HCT116 (cell line): ENCODE data around the gene CD3D. TPM values are rescaled to one million over a fixed set of nuclear protein-coding genes. Genes with fewer than 3 reads are reported as not detected.

Source experiments
- ATAC-seq: fragments of 200-7000 bp; cut with Tn5 transposase; 2 replicates; pipeline ENCODE4 v1.9.1; 2020; ENCODE audit warnings: mild to moderate bottlenecking, moderate library complexity
- BruUV-seq: library from RNA; stranded (reverse); fragments of 400-500 nt; replicated peaks from 2 replicates; lab custom pipeline; 2021; lab: Mats Ljungman, UMichigan
- CTCF ChIA-PET: fragments of 300-600 bp; sonication (Branson Sonifier 250); formaldehyde crosslinking; loops from one replicate; lab custom pipeline; 2021; ENCODE audit warnings: antibody characterized with exemption; lab: Charles Lee
- POLR2A ChIA-PET: fragments of 300-600, 350-600 bp; sonication (Branson Sonifier 250); formaldehyde crosslinking; loops from one replicate; lab custom pipeline; 2021; ENCODE audit warnings: antibody characterized with exemption; lab: Charles Lee
- RAD21 ChIA-PET, 2 experiments: fragments of 300-600 bp; sonication (Branson Sonifier 250); formaldehyde crosslinking; loops; one replicate each; lab custom pipeline; 2023; ENCODE audit warnings: low total read pairs in 2 of 2; ENCODE audit not compliant: uncharacterized antibody in 2 of 2, unreplicated experiment in 2 of 2, low non-redundant PET in 1 of 2; lab: Charles Lee
- DNase-seq: peaks from one replicate; pipeline ENCODE4 v3.0.0-alpha.2; 2010; ENCODE audit warnings: low read depth, low spot score
- H2AFZ ChIP-seq: fragments of 200-600 bp; shearing (Covaris generic), sonication (generic); 2 replicates; pipeline ENCODE4 v1.6.1; 2017; ENCODE audit warnings: low read depth, mixed run types, mixed read lengths, antibody characterized with exemption, low read length; ENCODE audit not compliant: poor library complexity, severe bottlenecking
- H3K27ac ChIP-seq: 2 replicates; pipeline ENCODE4 v1.5.1; 2012; ENCODE audit warnings: low read depth, low read length
- H3K27me3 ChIP-seq: fragments of 200-600 bp; sonication (generic); 2 replicates; pipeline ENCODE4 v1.6.1; 2016; ENCODE audit warnings: mixed run types, low read length, mixed read lengths; ENCODE audit not compliant: insufficient read depth
- H3K36me3 ChIP-seq, 2 experiments: fragments of 200-500 bp in 1 of 2; fragments of 200-600 bp in 1 of 2; sonication (Bioruptor generic) in 1 of 2; sonication (generic) in 1 of 2; 2 replicates each; pipeline versions ENCODE4 v1.5.1 to v1.6.1; 2014 to 2016; ENCODE audit warnings: low read length in 2 of 2, inconsistent platforms in 1 of 2, mixed read lengths in 1 of 2, mixed run types in 1 of 2; ENCODE audit not compliant: insufficient read depth in 2 of 2, control insufficient read depth in 1 of 2
- H3K4me1 ChIP-seq, 2 experiments: fragments of 200-600 bp in 1 of 2; sonication (generic) in 1 of 2; 2 replicates each; pipeline versions ENCODE4 v1.5.1 to v1.6.1; 2012 to 2017; ENCODE audit warnings: low read length in 2 of 2, inconsistent platforms in 1 of 2, mild to moderate bottlenecking in 1 of 2, mixed read lengths in 1 of 2, mixed run types in 1 of 2, moderate library complexity in 1 of 2; ENCODE audit not compliant: insufficient read depth in 2 of 2, control insufficient read depth in 1 of 2
- H3K4me2 ChIP-seq: fragments of 200-600 bp; sonication (generic); 2 replicates; pipeline ENCODE4 v1.6.1; 2017; ENCODE audit warnings: mixed run types, low read length, mixed read lengths
- H3K4me3 ChIP-seq, 2 experiments: fragments of 200-600 bp in 1 of 2; sonication (generic) in 1 of 2; replicated peaks in 1 of 2; 2 replicates each; pipeline ENCODE4 v1.5.1; 2011 to 2016; ENCODE audit warnings: low read length in 2 of 2, control low read depth in 1 of 2, low read depth in 1 of 2, mild to moderate bottlenecking in 1 of 2, mixed read lengths in 1 of 2, mixed run types in 1 of 2
- H3K79me2 ChIP-seq: fragments of 200-600 bp; sonication (generic); 2 replicates; pipeline ENCODE4 v1.6.1; 2017; ENCODE audit warnings: mild to moderate bottlenecking, mixed run types, low read length, moderate library complexity, mixed read lengths; ENCODE audit not compliant: insufficient read depth
- H3K9ac ChIP-seq: fragments of 200-600 bp; sonication (generic); 2 replicates; pipeline ENCODE4 v1.6.1; 2016; ENCODE audit warnings: low read length, mixed read lengths
- H3K9me2 ChIP-seq: fragments of 200-600 bp; sonication (generic), shearing (Covaris generic); 2 replicates; pipeline ENCODE4 v1.6.1; 2017; ENCODE audit warnings: mixed run types, mild to moderate bottlenecking, moderate library complexity; ENCODE audit not compliant: insufficient read depth
- H3K9me3 ChIP-seq, 2 experiments: fragments of 200-500 bp in 1 of 2; fragments of 200-600 bp in 1 of 2; sonication (Bioruptor generic) in 1 of 2; sonication (generic) in 1 of 2; 2 replicates each; pipeline ENCODE4 v1.6.1; 2014 to 2017; ENCODE audit warnings: low read length in 2 of 2, mixed read lengths in 2 of 2, inconsistent platforms in 1 of 2, low read depth in 1 of 2, mild to moderate bottlenecking in 1 of 2, mixed run types in 1 of 2, moderate library complexity in 1 of 2; ENCODE audit not compliant: control insufficient read depth in 1 of 2, insufficient read depth in 1 of 2
- H4K20me1 ChIP-seq: fragments of 200-600 bp; sonication (generic), shearing (Covaris generic); 2 replicates; pipeline ENCODE4 v1.6.1; 2017; ENCODE audit warnings: mixed run types, mild to moderate bottlenecking, moderate library complexity; ENCODE audit not compliant: insufficient read depth
- CEBPB ChIP-seq: IDR thresholded peaks from 2 replicates; pipeline ENCODE4 v1.6.1; 2012; ENCODE audit warnings: low read depth
- CTCF ChIP-seq, 3 experiments: fragments of 200-600 bp in 1 of 3; sonication (generic) in 1 of 3; IDR thresholded peaks in 2 of 3; conservative IDR thresholded peaks in 1 of 3; 2 replicates each; pipeline ENCODE4 v1.5.1; 2012 to 2017; ENCODE audit warnings: low read depth in 2 of 3, low read length in 2 of 3, antibody characterized with exemption in 1 of 3, borderline replicate concordance in 1 of 3, control low read depth in 1 of 3, mild to moderate bottlenecking in 1 of 3, mixed read lengths in 1 of 3, mixed run types in 1 of 3, moderate library complexity in 1 of 3; ENCODE audit not compliant: insufficient read depth in 1 of 3
- EGR1 ChIP-seq: IDR thresholded peaks from 2 replicates; pipeline ENCODE4 v1.6.1; 2012; ENCODE audit warnings: low read depth
- ELF1 ChIP-seq: IDR thresholded peaks from 2 replicates; pipeline ENCODE4 v1.6.1; 2012; ENCODE audit warnings: low read depth, borderline replicate concordance
- EZH2 ChIP-seq: fragments of 200-600 bp; sonication (generic); IDR thresholded peaks from 2 replicates; pipeline ENCODE4 v1.6.1; 2017; ENCODE audit warnings: antibody characterized with exemption, mixed run types
- EZH2phosphoT487 ChIP-seq: fragments of 200-600 bp; IDR thresholded peaks from 2 replicates; pipeline ENCODE4 v1.6.1; 2018; ENCODE audit warnings: antibody characterized with exemption, borderline replicate concordance
- FOSL1 ChIP-seq: IDR thresholded peaks from 2 replicates; pipeline ENCODE4 v1.6.1; 2012; ENCODE audit warnings: low read depth
- JUND ChIP-seq: IDR thresholded peaks from 2 replicates; pipeline ENCODE4 v1.6.1; 2012
- POLR2A ChIP-seq: IDR thresholded peaks from 2 replicates; pipeline ENCODE4 v1.7.0; 2011; ENCODE audit warnings: borderline replicate concordance; ENCODE audit not compliant: insufficient read depth, insufficient read length; ENCODE audit errors: extremely low read depth
- POLR2AphosphoS5 ChIP-seq: IDR thresholded peaks from 2 replicates; pipeline ENCODE4 v1.6.1; 2011; ENCODE audit warnings: mild to moderate bottlenecking, low read depth, low read length, moderate library complexity
- REST ChIP-seq: IDR thresholded peaks from 2 replicates; pipeline ENCODE4 v1.6.1; 2012; ENCODE audit warnings: low read depth
- SIN3A ChIP-seq: IDR thresholded peaks from 2 replicates; pipeline ENCODE4 v1.6.1; 2012; ENCODE audit warnings: low read depth
- SP1 ChIP-seq: IDR thresholded peaks from 2 replicates; pipeline ENCODE4 v1.6.1; 2012; ENCODE audit warnings: low read depth
- SRF ChIP-seq: IDR thresholded peaks from 2 replicates; pipeline ENCODE4 v1.6.1; 2012; ENCODE audit warnings: low read depth
- TCF7L2 ChIP-seq: IDR thresholded peaks from 2 replicates; pipeline ENCODE4 v1.7.0; 2011; ENCODE audit warnings: borderline replicate concordance, inconsistent platforms; ENCODE audit not compliant: insufficient read depth, insufficient read length; ENCODE audit errors: extremely low read depth
- YY1 ChIP-seq: IDR thresholded peaks from 2 replicates; pipeline ENCODE4 v1.6.1; 2011; ENCODE audit warnings: low read length, low read depth, moderate library complexity, mild to moderate bottlenecking; ENCODE audit not compliant: insufficient replicate concordance; ENCODE audit errors: extremely low read depth
- ZBTB33 ChIP-seq: IDR thresholded peaks from 2 replicates; pipeline ENCODE4 v1.6.1; 2011; ENCODE audit warnings: mild to moderate bottlenecking, low read length, moderate library complexity; ENCODE audit not compliant: insufficient replicate concordance; ENCODE audit errors: extremely low read depth
- ZFX ChIP-seq: fragments of 450-650 bp; IDR thresholded peaks from 2 replicates; pipeline ENCODE4 v1.6.1; 2017
- ZNF274 ChIP-seq: fragments of 200-500 bp; sonication (Bioruptor generic); IDR thresholded peaks from 2 replicates; pipeline ENCODE4 v1.6.1; 2014; ENCODE audit warnings: mild to moderate bottlenecking, low read depth, low read length, inconsistent platforms
- intact Hi-C: fragments of 100-400 bp; cut with micrococcal nuclease; formaldehyde crosslinking; loops from 2 replicates; pipeline ENCODE4 v1.10.0; 2022
- total RNA-seq: library from RNA; stranded (reverse); gene quantifications from one replicate; pipeline ENCODE4 v1.2.1, GENCODE V29; 2021; ENCODE audit not compliant: unreplicated experiment

The CD3D gene
- total RNA-seq, 1 experiment from 2014 or later: 1.0 TPM

- no TSS peak for BruUV-seq
- H3K9me3 ChIP-seq: no peaks in the 10 kb centered on the region
- POLR2A ChIA-PET: no interaction called here
- no peaks in the 10 kb centered on the region for H3K36me3 ChIP-seq
- H3K9ac ChIP-seq: no peak within 1 kb of the TSS
- DNase-seq: no peak
- H3K9me2 ChIP-seq: no peaks in the 10 kb centered on the region
- H3K27ac ChIP-seq: no peak within 1 kb of the TSS
- RAD21 ChIA-PET: no interaction called here
- H3K27me3 ChIP-seq: peaks cover 16% of the 10 kb centered on the region
- no peak within 1 kb of the TSS for H3K4me3 ChIP-seq
- no peak; the same call in 1 of the 2 replicates for ATAC-seq
- intact Hi-C loops: no loop called here
- H2AFZ ChIP-seq: no peak within 1 kb of the TSS
- CTCF ChIA-PET: no interaction called here
- H4K20me1 ChIP-seq: no peaks in the 10 kb centered on the region
- no peak for TF ChIP-seq EZH2phosphoT487
- no peak for TF ChIP-seq JUND
- TF ChIP-seq TCF7L2: no peak
- TF ChIP-seq POLR2A: no peak
- no peak for TF ChIP-seq SIN3A
- TF ChIP-seq SP1: no peak
- TF ChIP-seq ZBTB33: no peak
- no peak for TF ChIP-seq ZFX
- no peak for TF ChIP-seq CTCF (IDR thresholded peaks at IDR 0.05 in 2 of 3, conservative IDR thresholded peaks at IDR 0.05 in 1 of 3; ENCODE audit: borderline replicate concordance in 1 of 3, insufficient read depth in 1 of 3, low read depth in 2 of 3, low read length in 2 of 3)
- no peak for TF ChIP-seq SRF
- TF ChIP-seq EZH2: no peak
- TF ChIP-seq CEBPB: no peak
- no peak for TF ChIP-seq YY1
- no peak for TF ChIP-seq ELF1
- no peak for TF ChIP-seq REST
- TF ChIP-seq ZNF274: no peak
- TF ChIP-seq FOSL1: no peak
- TF ChIP-seq EGR1: no peak
- no peak for TF ChIP-seq POLR2AphosphoS5
- no peaks in the 10 kb centered on the region for H3K79me2 ChIP-seq
- no peaks in the 10 kb centered on the region for H3K4me1 ChIP-seq
- H3K4me2 ChIP-seq: no peak within 1 kb of the TSS
These were observed 1.5 kb upstream of the CD3D start, which contains the start of gene CD3G for GRCh38 chr11:118343981-118344515. TSS of gene CD3G (plus strand) at chr11:118344344. CDS start at chr11:118344424, 80 bp downstream.
